GM12872 (cell line): Measurements from ENCODE around the gene HDAC9.

Experiments
- TF ChIP-seq, protein P1 (sequence below): IDR thresholded peaks from 3 replicates; pipeline ENCODE4 v1.5.1; 2011; ENCODE audit warnings: low read depth, mild to moderate bottlenecking, low read length, moderate library complexity; ENCODE audit not compliant: insufficient read depth

Gene HDAC9

DNA sequence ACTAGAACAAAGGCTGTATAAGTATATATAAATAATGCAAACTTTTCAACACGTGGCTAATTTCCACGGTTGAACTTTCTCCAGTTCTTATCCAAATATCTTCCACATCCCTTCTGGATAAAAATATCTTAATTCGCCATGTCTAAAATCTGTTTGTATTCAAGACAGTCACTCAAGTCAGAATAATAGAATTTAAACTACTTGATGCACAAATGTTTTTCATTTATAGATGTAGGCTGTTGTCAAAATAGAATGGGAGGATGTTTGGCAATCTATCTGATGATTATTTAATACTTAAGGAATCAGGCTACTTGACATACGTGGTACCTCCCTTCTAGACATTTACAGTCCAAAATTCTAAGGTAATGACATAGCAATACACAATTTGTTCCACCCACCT, 417.6 kb downstream of the HDAC9 start:
- TF ChIP-seq, protein P1, sequence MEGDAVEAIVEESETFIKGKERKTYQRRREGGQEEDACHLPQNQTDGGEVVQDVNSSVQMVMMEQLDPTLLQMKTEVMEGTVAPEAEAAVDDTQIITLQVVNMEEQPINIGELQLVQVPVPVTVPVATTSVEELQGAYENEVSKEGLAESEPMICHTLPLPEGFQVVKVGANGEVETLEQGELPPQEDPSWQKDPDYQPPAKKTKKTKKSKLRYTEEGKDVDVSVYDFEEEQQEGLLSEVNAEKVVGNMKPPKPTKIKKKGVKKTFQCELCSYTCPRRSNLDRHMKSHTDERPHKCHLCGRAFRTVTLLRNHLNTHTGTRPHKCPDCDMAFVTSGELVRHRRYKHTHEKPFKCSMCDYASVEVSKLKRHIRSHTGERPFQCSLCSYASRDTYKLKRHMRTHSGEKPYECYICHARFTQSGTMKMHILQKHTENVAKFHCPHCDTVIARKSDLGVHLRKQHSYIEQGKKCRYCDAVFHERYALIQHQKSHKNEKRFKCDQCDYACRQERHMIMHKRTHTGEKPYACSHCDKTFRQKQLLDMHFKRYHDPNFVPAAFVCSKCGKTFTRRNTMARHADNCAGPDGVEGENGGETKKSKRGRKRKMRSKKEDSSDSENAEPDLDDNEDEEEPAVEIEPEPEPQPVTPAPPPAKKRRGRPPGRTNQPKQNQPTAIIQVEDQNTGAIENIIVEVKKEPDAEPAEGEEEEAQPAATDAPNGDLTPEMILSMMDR = no peak

DNA sequence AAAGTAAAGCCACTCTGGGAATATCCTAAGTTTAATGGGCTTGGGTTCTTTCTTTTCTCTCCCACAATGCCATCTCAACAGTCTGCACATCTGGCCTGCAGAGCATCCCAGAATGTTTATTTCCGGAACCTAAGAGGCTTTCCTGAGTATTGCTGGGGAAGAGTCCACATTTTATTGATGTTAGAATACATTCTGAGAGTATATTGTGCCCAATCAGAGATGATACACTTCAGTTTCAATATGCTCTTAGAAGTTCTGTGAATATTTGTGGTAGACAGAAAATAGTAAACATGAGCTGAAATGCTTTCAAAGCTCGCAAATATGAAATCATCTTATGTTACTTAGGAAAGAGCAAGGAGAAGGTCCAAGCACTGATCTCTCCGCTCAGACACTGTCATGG, 421.3 kb downstream of the HDAC9 start:
- TF ChIP-seq, protein P1 = no peak

GRCh38 chr7:18927134-18927533, 431.6 kb downstream of the HDAC9 start:
- TF ChIP-seq, protein P1 = no peak

GRCh38 chr7:18936265-18936664, 440.7 kb downstream of the HDAC9 start:
- TF ChIP-seq, protein P1 = no peak

DNA sequence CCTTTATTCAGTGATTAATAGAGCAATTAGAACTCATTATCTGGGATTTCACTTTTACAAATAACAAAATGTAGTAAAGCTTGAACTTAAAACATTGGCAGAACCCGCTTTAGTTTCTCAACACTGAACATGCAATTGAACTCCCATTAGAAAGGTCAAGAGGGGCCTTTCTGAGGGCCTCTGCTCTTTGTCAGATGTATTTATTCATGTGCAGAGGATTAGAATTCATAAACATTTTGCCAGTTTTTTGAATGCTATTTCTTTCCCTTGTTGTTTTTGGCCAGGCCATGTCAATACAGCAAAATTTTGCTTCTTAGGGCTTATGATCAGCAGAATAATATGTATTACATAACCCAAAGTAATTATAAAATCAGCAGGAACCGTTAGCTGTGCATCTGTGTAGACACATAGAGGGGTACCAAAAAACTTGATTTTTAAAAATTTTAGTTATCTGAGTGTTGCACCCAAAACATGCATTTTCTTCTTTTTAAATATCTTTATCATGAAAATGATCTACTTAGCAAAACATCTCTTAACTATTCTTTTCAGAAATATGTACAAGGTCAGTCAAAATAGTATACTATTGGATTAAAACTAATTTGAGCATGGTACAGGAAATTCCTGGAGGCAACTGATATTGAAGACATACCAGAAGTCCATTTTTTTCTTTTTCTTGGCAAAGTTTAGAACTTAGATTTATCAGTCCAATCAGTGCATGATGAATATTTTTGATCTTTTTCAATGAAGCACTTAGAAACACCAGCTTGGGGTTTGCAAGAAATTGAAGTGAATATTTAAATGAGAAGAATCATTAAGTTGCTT, 444.4 kb downstream of the HDAC9 start:
- TF ChIP-seq, protein P1 = no peak

- TF ChIP-seq, protein P1 = no peak
Measured at GRCh38 chr7:18940593-18941134, 445.1 kb downstream of the HDAC9 start.

GRCh38 chr7:18941207-18941606, 445.7 kb downstream of the HDAC9 start:
- TF ChIP-seq, protein P1 = no peak
